PC-9 (cell line): ENCODE results near the gene SUPT3H. TPM values are rescaled to one million over a fixed set of nuclear protein-coding genes. Genes with fewer than 3 reads are reported as not detected.
"Not testable (repeated sequence)": the region's sequence is repeated elsewhere in the genome, so short reads cannot be mapped to it uniquely, and the experiment has no call there.

Experiments
- BruUV-seq: library from RNA; stranded (reverse); fragments of 400-500 nt; replicated peaks from 2 replicates; lab custom pipeline; 2021; lab: Mats Ljungman, UMichigan
- CTCF ChIA-PET: fragments of 300-600 bp; sonication (Branson Sonifier 250); formaldehyde crosslinking; loops from one replicate; lab custom pipeline; 2022; ENCODE audit warnings: antibody characterized with exemption; lab: Charles Lee
- POLR2A ChIA-PET: fragments of 300-600 bp; sonication (Branson Sonifier 250); formaldehyde crosslinking; loops from one replicate; lab custom pipeline; 2022; ENCODE audit warnings: antibody characterized with exemption; ENCODE audit not compliant: unreplicated experiment; lab: Charles Lee
- DNase-seq, 2 experiments: peaks; one replicate each; pipeline versions ENCODE4 v3.0.0 to v3.0.0-alpha.2; 2015 to 2022; ENCODE audit warnings: mixed read lengths in 1 of 2
- H2AFZ ChIP-seq: fragments of 200-600 bp; sonication (generic); 2 replicates; pipeline ENCODE4 v1.8.1; 2017; ENCODE audit warnings: antibody characterized with exemption
- H3F3A ChIP-seq: fragments of 200-600 bp; sonication (generic); 2 replicates; pipeline ENCODE4 v1.8.1; 2017; ENCODE audit warnings: antibody characterized with exemption, mild to moderate bottlenecking, low read depth; ENCODE audit not compliant: insufficient read depth
- H3K27ac ChIP-seq: fragments of 200-600 bp; sonication (generic); 2 replicates; pipeline ENCODE4 v1.6.1; 2016; ENCODE audit warnings: mixed run types
- H3K27me3 ChIP-seq: fragments of 200-600 bp; sonication (generic); 2 replicates; pipeline ENCODE4 v1.6.1; 2016; ENCODE audit warnings: low read depth, mixed run types; ENCODE audit not compliant: insufficient read depth
- H3K36me3 ChIP-seq: fragments of 200-600 bp; sonication (generic); 2 replicates; pipeline ENCODE4 v1.6.1; 2016; ENCODE audit warnings: low read depth, mixed run types
- H3K4me1 ChIP-seq: fragments of 200-600 bp; sonication (generic); replicated peaks from 2 replicates; pipeline ENCODE4 v1.6.1; 2016; ENCODE audit warnings: mixed run types; ENCODE audit not compliant: insufficient read depth
- H3K4me2 ChIP-seq: fragments of 200-600 bp; sonication (generic); 2 replicates; pipeline ENCODE4 v1.6.1; 2017; ENCODE audit warnings: mixed run types
- H3K4me3 ChIP-seq: fragments of 200-600 bp; sonication (generic); 2 replicates; pipeline ENCODE4 v1.6.1; 2016; ENCODE audit warnings: mixed run types
- H3K79me2 ChIP-seq: fragments of 200-600 bp; sonication (generic); 2 replicates; pipeline ENCODE4 v1.6.1; 2017; ENCODE audit warnings: low read depth, mixed run types
- H3K9me2 ChIP-seq: fragments of 200-600 bp; sonication (generic); 2 replicates; pipeline ENCODE4 v1.8.1; 2017; ENCODE audit warnings: mild to moderate bottlenecking; ENCODE audit not compliant: insufficient read depth
- H3K9me3 ChIP-seq: fragments of 200-600 bp; sonication (generic); 2 replicates; pipeline ENCODE4 v1.8.1; 2016; ENCODE audit warnings: low read depth; ENCODE audit not compliant: insufficient read depth
- H4K20me1 ChIP-seq: fragments of 200-600 bp; sonication (generic); 2 replicates; pipeline ENCODE4 v1.8.1; 2017; ENCODE audit not compliant: insufficient read depth
- CTCF ChIP-seq: fragments of 200-600 bp; sonication (generic); conservative IDR thresholded peaks from 2 replicates; pipeline ENCODE4 v1.6.1; 2017; ENCODE audit warnings: mixed run types, antibody characterized with exemption, mild to moderate bottlenecking, moderate library complexity
- EZH2 ChIP-seq: fragments of 200-600 bp; sonication (generic); IDR thresholded peaks from 2 replicates; pipeline ENCODE4 v1.8.0; 2017; ENCODE audit warnings: antibody characterized with exemption, low read depth
- intact Hi-C: fragments of 100-400 bp; cut with micrococcal nuclease; formaldehyde crosslinking; loops from one replicate; pipeline ENCODE4 v1.10.0; 2022; ENCODE audit not compliant: unreplicated experiment
- total RNA-seq: library from RNA; stranded (reverse); gene quantifications from 2 replicates; pipeline ENCODE4 v1.2.3, GENCODE V29; 2021

The SUPT3H gene
- total RNA-seq, 1 experiment from 2014 or later, result 9.2 TPM

- Histone ChIP-seq H3K4me3 (no peak overlapping the region), H2AFZ (no peak overlapping the region), H3K79me2 (no peaks in the 10 kb centered on the region), H4K20me1 (no peaks in the 10 kb centered on the region), H3K27ac (no peak overlapping the region), H3K27me3 (no peaks in the 10 kb centered on the region), H3K4me2 (no peak overlapping the region), H3K9me3 (no peaks in the 10 kb centered on the region), H3F3A (no peaks in the 10 kb centered on the region), H3K36me3 (no peaks in the 10 kb centered on the region), H3K9me2 (no peaks in the 10 kb centered on the region), H3K4me1 (no peaks in the 10 kb centered on the region)
- POLR2A ChIA-PET, result no interaction called here
- no TSS peak for BruUV-seq
- no peak for DNase-seq
- CTCF ChIA-PET, result no interaction called here
- TF ChIP-seq EZH2 (no peak), CTCF (no peak)
- intact Hi-C loops, result no loop called here
Measured at GRCh38 chr6:44906761-44907160, 471.0 kb downstream of the SUPT3H start.

GRCh38 chr6:44900358-44900757 lies 477.4 kb downstream of the SUPT3H start:
- DNase-seq, CTCF ChIA-PET, H3K27ac ChIP-seq, BruUV-seq, H3K4me3 ChIP-seq, H3K36me3 ChIP-seq, H3K79me2 ChIP-seq, H3K4me1 ChIP-seq, H3K9me2 ChIP-seq, H3K27me3 ChIP-seq, H3K9me3 ChIP-seq, POLR2A ChIA-PET, H3F3A ChIP-seq, H2AFZ ChIP-seq, H4K20me1 ChIP-seq, intact Hi-C loops, H3K4me2 ChIP-seq: not testable (repeated sequence)

GRCh38 chr6:44898296-44898930 lies 479.3 kb downstream of the SUPT3H start:
- Histone ChIP-seq H3K79me2 (no peaks in the 10 kb centered on the region), H3K9me3 (no peaks in the 10 kb centered on the region), H2AFZ (no peak overlapping the region), H3K27me3 (no peaks in the 10 kb centered on the region), H3K27ac (no peak overlapping the region), H3K4me1 (no peaks in the 10 kb centered on the region), H3F3A (no peaks in the 10 kb centered on the region), H4K20me1 (no peaks in the 10 kb centered on the region), H3K4me2 (no peak overlapping the region), H3K4me3 (no peak overlapping the region), H3K9me2 (no peaks in the 10 kb centered on the region), H3K36me3 (no peaks in the 10 kb centered on the region)
- POLR2A ChIA-PET, result no interaction called here
- intact Hi-C loops, result no loop called here
- no peak for TF ChIP-seq CTCF
- TF ChIP-seq EZH2, result no peak
- CTCF ChIA-PET, result no interaction called here
- no TSS peak for BruUV-seq
- DNase-seq, result no peak

- no peak overlapping the region for H3K27ac ChIP-seq
- intact Hi-C loops, result no loop called here
- H4K20me1 ChIP-seq, result no peaks in the 10 kb centered on the region
- H3F3A ChIP-seq, result no peaks in the 10 kb centered on the region
- no peaks in the 10 kb centered on the region for H3K79me2 ChIP-seq
- BruUV-seq, result no TSS peak
- no peak for DNase-seq
- no peak overlapping the region for H3K4me2 ChIP-seq
- no peaks in the 10 kb centered on the region for H3K9me3 ChIP-seq
- H3K9me2 ChIP-seq, result no peaks in the 10 kb centered on the region
- H3K36me3 ChIP-seq, result no peaks in the 10 kb centered on the region
- POLR2A ChIA-PET, result interaction anchor here (0.6 kb wide), 1 partner anchor 12 kb away, joined by 7 read pairs; no protein-coding TSS in a partner anchor
- no peak overlapping the region for H3K4me3 ChIP-seq
- no peak overlapping the region for H2AFZ ChIP-seq
- no peaks in the 10 kb centered on the region for H3K27me3 ChIP-seq
- no peak for TF ChIP-seq CTCF
- TF ChIP-seq EZH2, result no peak
- CTCF ChIA-PET, result no interaction called here
- no peaks in the 10 kb centered on the region for H3K4me1 ChIP-seq
Measured at GRCh38 chr6:44897316-44897715, 480.4 kb downstream of the SUPT3H start.
